Endothelial cell of umbilical vein (primary cell): ENCODE measurements around the gene ARMC8. TPM values are rescaled to one million over a fixed set of nuclear protein-coding genes. Genes with fewer than 3 reads are reported as not detected.

Experiments
- BruUV-seq: library from RNA; stranded (reverse); fragments of 400-500 nt; replicated peaks from 2 replicates; lab custom pipeline; 2021; lab: Mats Ljungman, UMichigan
- CTCF ChIA-PET: fragments of 300-600, 350-600 bp; sonication (Branson Sonifier 250); formaldehyde crosslinking; loops from one replicate; lab custom pipeline; 2021; ENCODE audit warnings: antibody characterized with exemption, inconsistent platforms; lab: Charles Lee
- POLR2A ChIA-PET: fragments of 300-600, 350-600 bp; sonication (Branson Sonifier 250); formaldehyde crosslinking; loops from one replicate; lab custom pipeline; 2021; ENCODE audit warnings: antibody characterized with exemption, inconsistent platforms; lab: Charles Lee
- DNase-seq: peaks from one replicate; pipeline ENCODE4 v3.0.0-alpha.2; 2011; ENCODE audit warnings: low read depth, low spot score
- FAIRE-seq: peaks from 2 replicates; lab custom pipeline; 2011; peaks lifted over from hg19 to GRCh38; lab: Jason Lieb, UNC
- H2AFZ ChIP-seq: 2 replicates; pipeline ENCODE4 v1.6.0; 2012; ENCODE audit warnings: low read depth, low read length, control low read depth, inconsistent platforms
- H3K27ac ChIP-seq: 2 replicates; pipeline ENCODE4 v1.5.1; 2011; ENCODE audit warnings: low read depth, mild to moderate bottlenecking, control low read depth, low read length, moderate library complexity; ENCODE audit not compliant: insufficient read depth
- H3K27me3 ChIP-seq, 2 experiments: 2 replicates each; pipeline versions ENCODE4 v1.6.0 to v1.6.1; 2011; ENCODE audit warnings: low read length in 2 of 2, mixed read lengths in 1 of 2; ENCODE audit not compliant: control insufficient read depth in 2 of 2, insufficient read depth in 2 of 2
- H3K36me3 ChIP-seq, 2 experiments: 2 replicates in 1 of 2; 3 replicates in 1 of 2; pipeline ENCODE4 v1.5.1; 2011; ENCODE audit warnings: low read length in 2 of 2, mild to moderate bottlenecking in 1 of 2, moderate library complexity in 1 of 2; ENCODE audit not compliant: control insufficient read depth in 2 of 2, insufficient read depth in 2 of 2; ENCODE audit errors: extremely low read depth in 1 of 2
- H3K4me1 ChIP-seq: 3 replicates; pipeline ENCODE4 v1.5.1; 2011; ENCODE audit warnings: mild to moderate bottlenecking, low read length; ENCODE audit not compliant: control insufficient read depth, insufficient read depth; ENCODE audit errors: extremely low read depth
- H3K4me2 ChIP-seq: 2 replicates; pipeline ENCODE4 v1.6.1; 2011; ENCODE audit warnings: low read length, control low read depth, mixed read lengths; ENCODE audit not compliant: insufficient read depth
- H3K4me3 ChIP-seq, 3 experiments: fragments of 200-600 bp in 1 of 3; sonication (generic), shearing (Covaris generic) in 1 of 3; replicated peaks in 1 of 3; 2 replicates each; pipeline ENCODE4 v1.5.1; 2011 to 2016; ENCODE audit warnings: control low read depth in 3 of 3, low read length in 3 of 3, mild to moderate bottlenecking in 2 of 3, inconsistent platforms in 1 of 3, low read depth in 1 of 3, moderate library complexity in 1 of 3; ENCODE audit not compliant: insufficient read depth in 1 of 3
- H3K79me2 ChIP-seq: 2 replicates; pipeline ENCODE4 v1.6.0; 2012; ENCODE audit warnings: low read length, inconsistent platforms; ENCODE audit not compliant: control insufficient read depth, insufficient read depth
- H3K9ac ChIP-seq: replicated peaks from 2 replicates; pipeline ENCODE3; 2011; ENCODE audit warnings: low read length, control low read depth; ENCODE audit not compliant: insufficient read depth; ENCODE audit errors: extremely low read depth
- H3K9me1 ChIP-seq: replicated peaks from 3 replicates; pipeline ENCODE4 v1.6.0; 2011; ENCODE audit warnings: mild to moderate bottlenecking, low read length; ENCODE audit not compliant: control insufficient read depth, insufficient read depth; ENCODE audit errors: extremely low read depth
- H3K9me3 ChIP-seq: replicated peaks from 2 replicates; pipeline ENCODE4 v1.5.1; 2012; ENCODE audit warnings: low read length, inconsistent platforms; ENCODE audit not compliant: control insufficient read depth, insufficient read depth
- H4K20me1 ChIP-seq: replicated peaks from 2 replicates; pipeline ENCODE3; 2011; ENCODE audit warnings: mild to moderate bottlenecking, low read length; ENCODE audit not compliant: control insufficient read depth, insufficient read depth; ENCODE audit errors: extremely low read depth
- EZH2 ChIP-seq: IDR thresholded peaks from 2 replicates; pipeline ENCODE4 v1.6.1; 2012; ENCODE audit warnings: borderline replicate concordance, low read depth, mild to moderate bottlenecking, moderate library complexity, low read length, inconsistent platforms; ENCODE audit not compliant: severe bottlenecking
- FOS ChIP-seq: IDR thresholded peaks from 2 replicates; pipeline ENCODE4 v1.6.1; 2011; ENCODE audit warnings: mild to moderate bottlenecking, low read length, moderate library complexity, borderline replicate concordance; ENCODE audit not compliant: insufficient read depth
- GATA2 ChIP-seq: IDR thresholded peaks from 2 replicates; pipeline ENCODE4 v1.7.0; 2011; ENCODE audit warnings: low read depth, mild to moderate bottlenecking, moderate library complexity, mixed read lengths, low read length; ENCODE audit not compliant: insufficient read length, insufficient read depth
- MYC ChIP-seq: IDR thresholded peaks from one replicate; pipeline ENCODE4 v1.6.1; 2011; ENCODE audit warnings: mild to moderate bottlenecking, low read depth, low read length
- POLR2A ChIP-seq: IDR thresholded peaks from 2 replicates; pipeline ENCODE4 v1.6.1; 2012; ENCODE audit warnings: low read depth, mild to moderate bottlenecking, control low read depth, low read length
- POLR2AphosphoS5 ChIP-seq: IDR thresholded peaks from 2 replicates; pipeline ENCODE4 v1.6.1; 2012; ENCODE audit warnings: low read depth, mild to moderate bottlenecking, control low read depth, low read length, moderate library complexity; ENCODE audit not compliant: insufficient read depth
- dilution Hi-C: fragments of 300-500 bp; cut with MboI; formaldehyde crosslinking; loops from one replicate; pipeline ENCODE4 v1.15.0; 2019; ENCODE audit warnings: low sequenced_read_pairs; ENCODE audit not compliant: extremely low pct_ligation_motif_present
- intact Hi-C: fragments of 100-400 bp; cut with micrococcal nuclease; formaldehyde crosslinking; loops from one replicate; pipeline ENCODE4 v1.10.0; 2022
- polyA plus RNA-seq, 4 experiments: library from polyadenylated mRNA; depleted of rRNA in 3 of 4; stranded (reverse) in 3 of 4; unstranded in 1 of 4; fragments of >200 nt; gene quantifications; 2 replicates each; pipeline versions ENCODE4 v1.2.1 to v1.2.3, GENCODE V29; 2011 to 2012; ENCODE audit warnings: missing spikeins in 1 of 4
- total RNA-seq: library from RNA; stranded (reverse); gene quantifications from 2 replicates; pipeline ENCODE4 v1.2.3, GENCODE V29; 2021
- TF ChIP-seq, protein P1 (sequence below), 2 donors: IDR thresholded peaks; 1 replicate in 1 of 2; 2 replicates in 1 of 2; pipeline ENCODE4 v1.5.1; 2011; ENCODE audit warnings: low read length in 2 of 2, mild to moderate bottlenecking in 2 of 2, moderate library complexity in 2 of 2, control low read depth in 1 of 2, inconsistent platforms in 1 of 2, low read depth in 1 of 2; ENCODE audit not compliant: insufficient read depth in 1 of 2; ENCODE audit errors: extremely low read depth in 1 of 2
- TF ChIP-seq, protein P2 (sequence below): IDR thresholded peaks from 2 replicates; pipeline ENCODE4 v1.6.1; 2011; ENCODE audit not compliant: insufficient read depth, insufficient read length

ARMC8 gene
- total and polyA plus RNA-seq, 2 donors (not counting 3 experiments of a cell fraction or from before 2014, with no cell fraction given): 39.6 to 46.0 TPM

DNA sequence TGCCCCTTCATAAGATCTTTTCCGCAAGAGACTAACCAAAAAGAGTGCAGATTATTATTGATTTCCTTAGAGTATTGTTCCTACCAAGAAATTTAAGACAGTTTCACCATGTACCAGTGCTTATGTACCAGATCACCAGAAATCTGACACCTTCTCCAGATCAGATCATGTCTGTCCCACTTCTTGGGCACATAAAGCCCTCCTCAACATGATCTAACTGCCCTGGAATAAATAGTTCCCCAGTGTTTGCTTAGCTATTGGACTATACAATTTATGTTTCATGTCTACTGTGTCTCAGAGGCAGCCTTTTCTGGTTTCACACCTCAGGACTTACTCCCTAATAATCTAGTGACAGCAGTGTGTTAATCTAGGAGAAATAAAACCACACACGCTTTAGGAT lies 95.7 kb downstream of the ARMC8 start:
- FAIRE-seq: no peak
- H3K27me3 ChIP-seq: no peaks in the 10 kb centered on the region
- H3K9me1 ChIP-seq: no peaks in the 10 kb centered on the region
- no peak overlapping the region for H3K9ac ChIP-seq
- CTCF ChIA-PET: interaction anchor here (1.3 kb wide), 1 partner anchor 21 kb away, joined by 3 read pairs; no protein-coding TSS in a partner anchor
- no peak for DNase-seq
- POLR2A ChIA-PET: no interaction called here
- intact Hi-C loops (no loop called here), dilution Hi-C loops (no loop called here)
- no peak overlapping the region for H3K4me2 ChIP-seq
- H2AFZ ChIP-seq: no peak overlapping the region
- TF ChIP-seq MYC: no peak
- TF ChIP-seq EZH2: no peak
- TF ChIP-seq, protein P1, sequence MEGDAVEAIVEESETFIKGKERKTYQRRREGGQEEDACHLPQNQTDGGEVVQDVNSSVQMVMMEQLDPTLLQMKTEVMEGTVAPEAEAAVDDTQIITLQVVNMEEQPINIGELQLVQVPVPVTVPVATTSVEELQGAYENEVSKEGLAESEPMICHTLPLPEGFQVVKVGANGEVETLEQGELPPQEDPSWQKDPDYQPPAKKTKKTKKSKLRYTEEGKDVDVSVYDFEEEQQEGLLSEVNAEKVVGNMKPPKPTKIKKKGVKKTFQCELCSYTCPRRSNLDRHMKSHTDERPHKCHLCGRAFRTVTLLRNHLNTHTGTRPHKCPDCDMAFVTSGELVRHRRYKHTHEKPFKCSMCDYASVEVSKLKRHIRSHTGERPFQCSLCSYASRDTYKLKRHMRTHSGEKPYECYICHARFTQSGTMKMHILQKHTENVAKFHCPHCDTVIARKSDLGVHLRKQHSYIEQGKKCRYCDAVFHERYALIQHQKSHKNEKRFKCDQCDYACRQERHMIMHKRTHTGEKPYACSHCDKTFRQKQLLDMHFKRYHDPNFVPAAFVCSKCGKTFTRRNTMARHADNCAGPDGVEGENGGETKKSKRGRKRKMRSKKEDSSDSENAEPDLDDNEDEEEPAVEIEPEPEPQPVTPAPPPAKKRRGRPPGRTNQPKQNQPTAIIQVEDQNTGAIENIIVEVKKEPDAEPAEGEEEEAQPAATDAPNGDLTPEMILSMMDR (IDR thresholded peaks at IDR 0.05; ENCODE audit: extremely low read depth in 1 of 2, insufficient read depth in 1 of 2, low read depth in 1 of 2, low read length in 2 of 2): no peak
- no peak for TF ChIP-seq POLR2A
- TF ChIP-seq FOS: no peak
- TF ChIP-seq, protein P2, sequence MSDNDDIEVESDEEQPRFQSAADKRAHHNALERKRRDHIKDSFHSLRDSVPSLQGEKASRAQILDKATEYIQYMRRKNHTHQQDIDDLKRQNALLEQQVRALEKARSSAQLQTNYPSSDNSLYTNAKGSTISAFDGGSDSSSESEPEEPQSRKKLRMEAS: no peak
- no peak for TF ChIP-seq POLR2AphosphoS5
- TF ChIP-seq GATA2: no peak
- no TSS peak for BruUV-seq
- H3K79me2 ChIP-seq: no peaks in the 10 kb centered on the region
- H4K20me1 ChIP-seq: no peaks in the 10 kb centered on the region
- no peaks in the 10 kb centered on the region for H3K4me1 ChIP-seq
- no peak overlapping the region for H3K27ac ChIP-seq
- no peak overlapping the region for H3K4me3 ChIP-seq
- H3K9me3 ChIP-seq: no peaks in the 10 kb centered on the region
- H3K36me3 ChIP-seq: peaks cover 2 to 17% of the 10 kb centered on the region in 2 experiments
